ENCODE measurements around the gene GLDN.

GLDN gene

GRCh38 chr15:51350723-51351122, 9.3 kb downstream of the GLDN start:
- in situ Hi-C loops (cut with MboI; ENCODE audit: low pct_unique_long_range_greater_than_20kb, low sequenced_read_pairs, unreplicated experiment) = no loop called here
- TF ChIP-seq, protein P1, sequence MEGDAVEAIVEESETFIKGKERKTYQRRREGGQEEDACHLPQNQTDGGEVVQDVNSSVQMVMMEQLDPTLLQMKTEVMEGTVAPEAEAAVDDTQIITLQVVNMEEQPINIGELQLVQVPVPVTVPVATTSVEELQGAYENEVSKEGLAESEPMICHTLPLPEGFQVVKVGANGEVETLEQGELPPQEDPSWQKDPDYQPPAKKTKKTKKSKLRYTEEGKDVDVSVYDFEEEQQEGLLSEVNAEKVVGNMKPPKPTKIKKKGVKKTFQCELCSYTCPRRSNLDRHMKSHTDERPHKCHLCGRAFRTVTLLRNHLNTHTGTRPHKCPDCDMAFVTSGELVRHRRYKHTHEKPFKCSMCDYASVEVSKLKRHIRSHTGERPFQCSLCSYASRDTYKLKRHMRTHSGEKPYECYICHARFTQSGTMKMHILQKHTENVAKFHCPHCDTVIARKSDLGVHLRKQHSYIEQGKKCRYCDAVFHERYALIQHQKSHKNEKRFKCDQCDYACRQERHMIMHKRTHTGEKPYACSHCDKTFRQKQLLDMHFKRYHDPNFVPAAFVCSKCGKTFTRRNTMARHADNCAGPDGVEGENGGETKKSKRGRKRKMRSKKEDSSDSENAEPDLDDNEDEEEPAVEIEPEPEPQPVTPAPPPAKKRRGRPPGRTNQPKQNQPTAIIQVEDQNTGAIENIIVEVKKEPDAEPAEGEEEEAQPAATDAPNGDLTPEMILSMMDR (IDR thresholded peaks at IDR 0.05; ENCODE audit: extremely low read depth, insufficient read depth, missing control alignments) = no peak

GRCh38 chr15:51353976-51354375, 12.5 kb downstream of the GLDN start:
- no peak for DNase-seq (ENCODE audit: low spot score)
- TF ChIP-seq, protein P1 (IDR thresholded peaks at IDR 0.05; ENCODE audit: extremely low read depth, insufficient read depth, missing control alignments) = no peak
- in situ Hi-C loops (cut with MboI; ENCODE audit: low pct_unique_long_range_greater_than_20kb, low sequenced_read_pairs, unreplicated experiment) = no loop called here

More at GRCh38 chr15:51350723-51351122, 9.3 kb downstream of the GLDN start:
- DNase-seq (ENCODE audit: low spot score) = no peak

GRCh38 chr15:51355096-51355495, 13.6 kb downstream of the GLDN start:
- in situ Hi-C loops (cut with MboI; ENCODE audit: low pct_unique_long_range_greater_than_20kb, low sequenced_read_pairs, unreplicated experiment) = no loop called here
- no peak for DNase-seq (ENCODE audit: low spot score)
- TF ChIP-seq, protein P1 (IDR thresholded peaks at IDR 0.05; ENCODE audit: extremely low read depth, insufficient read depth, missing control alignments) = no peak

GRCh38 chr15:51356147-51356546, 14.7 kb downstream of the GLDN start:
- in situ Hi-C loops (cut with MboI; ENCODE audit: low pct_unique_long_range_greater_than_20kb, low sequenced_read_pairs, unreplicated experiment) = no loop called here
- DNase-seq (ENCODE audit: low spot score) = no peak
- TF ChIP-seq, protein P1 (IDR thresholded peaks at IDR 0.05; ENCODE audit: extremely low read depth, insufficient read depth, missing control alignments) = no peak

DNA sequence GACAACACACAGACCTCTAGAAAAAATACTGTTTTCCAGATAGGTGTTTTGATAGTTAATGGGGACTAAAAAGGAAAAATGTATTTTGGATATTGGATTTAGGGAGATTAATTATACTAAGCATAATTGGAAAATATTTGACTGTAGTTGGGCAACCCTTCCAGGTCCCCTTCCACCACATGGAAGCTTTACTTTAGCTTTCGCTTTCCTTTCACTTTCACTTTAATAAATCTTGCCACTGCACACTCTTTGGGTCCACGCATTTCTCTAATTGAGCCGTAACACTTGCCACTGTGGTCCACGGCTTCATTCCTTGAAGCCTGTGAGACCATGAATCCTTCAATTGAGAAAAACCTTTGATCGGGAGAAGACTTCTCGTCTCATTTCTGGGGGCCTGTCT, 15.5 kb downstream of the GLDN start:
- no peak for DNase-seq (ENCODE audit: low spot score)
- in situ Hi-C loops (cut with MboI; ENCODE audit: low pct_unique_long_range_greater_than_20kb, low sequenced_read_pairs, unreplicated experiment) = no loop called here
- TF ChIP-seq, protein P1 (IDR thresholded peaks at IDR 0.05; ENCODE audit: extremely low read depth, insufficient read depth, missing control alignments) = no peak

DNA sequence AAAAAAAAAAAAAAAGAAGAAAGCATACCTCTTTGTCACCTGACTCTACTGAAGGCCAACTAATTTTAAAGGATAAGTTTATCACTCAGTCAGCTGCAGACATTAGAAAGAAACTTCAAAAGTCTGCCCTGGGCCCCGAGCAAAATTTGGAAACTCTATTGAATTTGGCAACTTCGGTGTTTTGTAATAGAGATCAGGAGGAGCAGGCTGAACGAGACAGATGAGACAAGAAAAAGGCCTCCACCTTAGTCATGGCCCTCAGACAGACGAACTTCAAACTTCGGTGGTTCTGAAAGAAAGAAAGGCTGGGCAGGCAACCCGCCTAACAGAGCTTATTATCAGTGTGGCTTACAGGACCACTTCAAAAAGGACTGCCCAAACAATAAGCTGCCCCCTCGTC, 18.5 kb downstream of the GLDN start:
- in situ Hi-C loops (cut with MboI; ENCODE audit: low pct_unique_long_range_greater_than_20kb, low sequenced_read_pairs, unreplicated experiment) = no loop called here
- no peak for DNase-seq (ENCODE audit: low spot score)
- TF ChIP-seq, protein P1 (IDR thresholded peaks at IDR 0.05; ENCODE audit: extremely low read depth, insufficient read depth, missing control alignments) = no peak

DNA sequence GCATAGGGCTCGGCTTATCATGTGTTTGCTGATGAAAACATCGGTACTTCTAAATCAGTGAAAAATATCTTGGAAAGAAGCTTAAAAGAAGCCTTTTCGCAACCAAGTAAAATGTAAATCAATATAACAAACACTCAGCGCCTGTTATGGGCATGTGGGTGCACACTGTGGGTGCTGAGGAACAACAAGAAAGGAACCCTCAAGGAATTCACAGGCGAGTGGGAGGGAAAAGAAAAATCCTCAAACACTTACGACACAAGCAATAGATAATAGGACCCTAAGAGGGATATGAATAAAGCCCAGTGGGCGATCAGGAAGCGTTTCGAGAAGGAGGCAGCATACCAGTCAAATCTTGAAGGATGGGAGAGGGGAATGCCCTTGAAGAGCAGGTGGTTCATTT, 21.9 kb downstream of the GLDN start:
- in situ Hi-C loops (cut with MboI; ENCODE audit: low pct_unique_long_range_greater_than_20kb, low sequenced_read_pairs, unreplicated experiment) = no loop called here
- DNase-seq (ENCODE audit: low spot score) = no peak
- TF ChIP-seq, protein P1 (IDR thresholded peaks at IDR 0.05; ENCODE audit: extremely low read depth, insufficient read depth, missing control alignments) = no peak

Measured in GM13977 (cell line).